Middle frontal gyrus (tissue), 1 donor: ENCODE data around the gene GARS1.

Experiments used
- DNase-seq: peaks from one replicate; pipeline ENCODE4 v3.0.0-alpha.2; 2015; ENCODE audit warnings: low spot score; ENCODE audit errors: extremely low spot score

GARS1 gene

DNA sequence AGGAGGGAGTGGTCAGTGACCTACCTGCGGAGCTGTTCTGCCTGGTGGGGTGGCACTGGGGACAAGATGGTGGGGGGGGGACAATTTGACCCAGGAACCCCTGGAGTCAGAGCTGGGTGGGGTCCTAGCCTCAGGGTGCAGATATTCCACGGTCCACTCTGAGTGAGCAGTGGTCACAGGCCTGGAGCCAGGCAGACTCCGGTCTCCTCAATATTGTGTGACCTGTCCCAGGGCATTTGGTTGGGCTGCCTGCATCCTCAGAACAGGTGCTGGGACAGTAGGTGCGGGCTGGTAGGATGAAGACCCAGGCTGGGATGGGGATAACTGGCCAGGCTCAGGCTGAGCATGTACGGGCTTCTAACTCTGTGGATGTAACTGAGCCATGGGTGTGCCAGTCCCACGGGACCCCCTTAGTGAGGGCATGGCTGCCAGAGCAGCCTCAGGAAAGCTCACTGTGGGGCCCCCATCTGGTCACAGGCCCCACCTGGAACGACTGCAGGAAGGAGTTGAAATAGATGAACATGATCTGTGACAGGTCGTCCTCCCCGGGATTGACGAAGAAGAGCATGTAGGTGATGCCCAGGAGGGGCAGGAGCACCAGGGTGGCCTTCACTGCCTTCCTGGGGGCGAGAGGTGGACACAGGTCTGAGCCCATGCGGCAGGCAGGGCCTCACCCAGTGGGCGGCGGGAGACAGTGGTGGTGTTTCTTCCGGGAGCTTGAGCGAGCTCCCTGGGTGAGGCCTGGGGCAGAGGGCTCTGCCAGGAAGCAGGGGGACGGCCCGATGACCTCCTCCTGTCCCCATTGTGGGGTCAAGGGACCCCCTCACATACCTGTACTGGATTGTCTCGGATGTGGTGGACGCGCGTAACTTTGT lies 60.7 kb downstream of the GARS1 start:
- no peak for DNase-seq

DNA sequence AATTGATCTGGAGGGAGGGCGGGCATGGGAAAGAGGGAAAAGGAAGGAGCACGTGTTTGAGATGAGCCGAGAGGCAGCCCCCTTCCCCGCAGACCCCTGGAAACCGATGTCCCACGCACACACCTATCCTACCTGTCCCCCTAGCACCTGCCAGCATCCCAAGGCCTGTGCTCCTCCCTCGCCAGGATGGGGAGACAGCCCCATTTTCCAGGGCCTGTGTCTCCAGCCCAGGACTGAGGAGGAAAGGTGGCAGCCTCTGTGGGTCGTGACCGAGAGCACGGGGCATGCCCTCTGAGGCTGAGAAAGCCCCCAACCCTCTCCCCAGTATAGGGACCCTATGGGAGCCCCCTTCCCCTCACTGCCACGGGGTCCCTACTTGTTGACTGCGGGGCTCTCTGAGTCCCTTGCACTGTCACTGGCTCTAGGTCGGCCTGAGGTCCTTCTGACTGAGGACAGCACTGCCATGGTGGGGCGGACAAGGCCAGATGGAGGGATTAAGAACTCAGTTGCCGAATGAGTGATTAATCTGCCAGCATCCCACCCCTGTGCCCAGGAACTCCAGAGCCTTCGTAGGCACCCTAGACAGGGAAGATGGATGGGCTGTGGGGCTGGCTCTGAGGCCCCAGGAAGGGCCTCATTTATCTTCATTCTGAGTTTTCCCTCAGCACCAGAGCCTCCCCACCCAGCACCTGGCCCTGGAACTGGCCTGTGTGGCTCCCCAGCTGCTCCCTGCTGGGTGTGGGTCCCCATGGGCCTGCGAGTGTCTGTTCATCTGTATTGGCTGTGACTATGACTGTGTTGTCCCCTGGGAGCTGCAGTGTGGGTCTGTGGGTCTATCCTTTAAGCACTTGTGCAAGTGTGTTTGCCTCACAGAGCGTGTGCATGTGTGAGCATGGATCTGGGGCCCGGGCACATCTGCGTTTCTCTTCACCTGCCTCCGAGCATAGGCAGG lies 61.6 kb downstream of the GARS1 start:
- no peak for DNase-seq

DNA sequence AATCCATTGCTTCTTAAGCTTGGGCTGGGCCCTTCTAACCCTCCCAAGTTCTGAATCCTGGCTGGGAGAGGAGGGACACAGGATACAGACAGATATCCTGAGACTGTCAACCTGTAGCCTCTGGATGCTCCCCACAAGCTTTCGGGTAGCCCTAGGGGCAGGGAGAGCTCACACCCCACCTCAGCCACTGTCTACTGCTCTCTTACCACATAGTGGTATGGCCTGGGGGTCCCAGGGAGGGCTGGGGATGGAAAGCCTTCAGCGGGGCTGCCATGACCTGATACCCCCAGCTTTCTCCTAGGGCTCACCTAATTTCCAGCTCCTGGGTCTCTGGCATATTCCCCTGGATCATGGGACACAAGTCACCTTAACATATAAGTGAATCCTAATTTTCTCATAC lies 62.5 kb downstream of the GARS1 start:
- DNase-seq = no peak

DNA sequence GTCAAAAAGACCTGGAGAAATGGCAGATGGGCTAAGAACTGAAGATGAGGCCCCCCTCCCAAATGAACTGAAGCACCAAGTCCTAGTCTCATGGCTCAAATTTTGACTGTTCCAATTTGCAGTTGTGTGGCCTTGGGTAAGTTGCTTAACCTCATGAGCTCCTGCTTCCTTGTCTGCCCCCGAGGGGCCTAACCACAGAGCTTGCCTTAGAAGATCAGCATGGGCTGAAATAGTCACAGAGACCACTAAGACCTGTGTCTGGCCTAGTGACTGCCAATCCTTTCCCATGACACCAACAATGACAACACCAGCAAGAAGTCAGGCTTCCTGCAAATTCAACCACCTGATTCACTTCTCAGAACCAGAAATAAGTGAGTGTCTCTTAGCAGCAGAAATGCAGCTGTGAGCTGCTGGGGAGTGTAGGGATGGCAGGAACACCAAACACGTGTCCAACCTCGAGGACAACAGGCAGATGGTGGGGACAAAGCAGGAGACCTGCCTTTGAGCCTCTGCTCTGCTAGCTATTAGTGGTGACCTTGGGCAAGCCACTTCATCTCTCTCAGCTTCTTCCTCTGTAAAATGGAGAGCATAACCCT lies 63.9 kb downstream of the GARS1 start:
- no peak for DNase-seq

DNA sequence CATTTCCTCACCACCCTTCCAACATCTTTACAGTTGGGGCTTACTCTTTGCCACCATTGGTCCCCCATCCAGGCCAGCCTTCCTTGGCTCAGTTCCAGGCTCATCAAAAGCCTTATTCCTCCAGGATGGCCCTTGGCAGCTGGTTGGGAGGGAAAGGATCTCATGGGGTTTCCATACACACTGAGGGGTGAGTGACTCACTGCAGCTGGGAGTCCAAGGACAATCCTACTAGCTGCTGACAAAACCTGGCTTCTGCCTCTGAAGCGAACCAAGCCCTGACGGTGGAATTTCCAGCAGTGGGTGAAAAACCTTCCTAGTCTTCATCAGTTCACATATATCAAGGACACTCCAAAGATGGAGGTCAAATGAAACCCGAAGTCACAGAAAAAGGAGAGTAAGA lies 64.6 kb downstream of the GARS1 start:
- DNase-seq = no peak

DNA sequence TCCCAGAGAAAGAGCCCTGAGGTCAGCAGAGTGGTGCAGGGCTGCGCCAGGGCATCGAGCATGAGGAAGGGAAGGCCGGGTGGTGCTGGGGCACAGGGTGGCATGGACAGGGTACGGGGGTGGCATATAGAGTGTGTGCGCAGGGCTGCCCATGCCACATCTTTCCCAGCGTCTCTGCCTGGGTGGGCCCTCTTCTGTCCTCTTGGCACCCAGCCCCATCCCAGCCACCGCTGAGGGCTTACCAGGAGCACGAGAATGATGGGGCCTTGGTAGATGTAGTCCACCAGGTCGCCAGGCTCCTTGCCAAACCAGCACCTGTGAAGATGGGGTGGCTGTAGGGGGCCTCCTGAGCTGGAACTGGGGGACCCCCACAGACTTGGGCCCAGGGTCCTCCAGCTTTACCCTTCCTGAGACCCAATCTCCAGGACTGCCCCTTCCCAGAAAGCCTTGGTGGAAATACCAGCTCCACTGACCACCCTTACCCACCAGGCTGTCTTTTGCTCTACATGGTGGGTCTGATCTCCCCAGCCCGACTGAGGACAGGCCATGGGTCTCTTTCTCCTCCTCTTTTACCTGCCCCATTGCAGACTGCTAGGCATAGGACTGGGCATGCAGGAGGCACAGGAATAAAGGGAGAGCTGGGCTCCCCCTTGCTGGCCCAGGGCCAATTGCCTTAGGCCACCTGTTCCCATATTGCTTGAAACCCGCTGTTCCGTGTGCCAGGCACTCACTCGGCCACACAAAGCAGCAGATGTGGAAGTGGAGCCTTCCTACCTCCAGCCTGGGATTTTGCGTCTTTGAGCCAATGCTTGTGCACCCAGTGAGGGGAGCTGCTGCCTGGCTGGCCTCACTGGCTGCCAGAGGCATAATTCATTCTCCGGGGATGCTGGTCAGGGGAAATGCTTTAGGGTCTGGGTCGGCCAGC lies 65.9 kb downstream of the GARS1 start:
- DNase-seq = no peak

DNA sequence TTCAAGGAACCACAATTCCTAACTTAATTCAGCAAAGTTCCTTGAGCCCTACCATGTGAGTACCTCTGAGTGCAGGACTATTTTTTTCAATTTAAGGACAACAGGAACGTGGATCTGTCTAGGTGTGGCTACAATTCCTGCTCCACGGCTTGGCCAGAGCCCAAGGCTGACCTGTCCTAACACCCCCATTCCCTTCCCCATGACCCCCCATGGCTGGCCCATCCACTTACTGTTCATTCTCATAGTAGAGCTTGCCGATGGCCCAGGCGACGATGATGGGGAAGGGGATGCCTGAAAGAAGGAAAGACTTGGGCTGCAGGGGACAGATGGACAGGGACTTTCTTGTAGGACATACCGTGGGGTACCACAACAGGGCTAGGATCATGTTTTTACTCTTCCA lies 67.2 kb downstream of the GARS1 start:
- DNase-seq = no peak

DNA sequence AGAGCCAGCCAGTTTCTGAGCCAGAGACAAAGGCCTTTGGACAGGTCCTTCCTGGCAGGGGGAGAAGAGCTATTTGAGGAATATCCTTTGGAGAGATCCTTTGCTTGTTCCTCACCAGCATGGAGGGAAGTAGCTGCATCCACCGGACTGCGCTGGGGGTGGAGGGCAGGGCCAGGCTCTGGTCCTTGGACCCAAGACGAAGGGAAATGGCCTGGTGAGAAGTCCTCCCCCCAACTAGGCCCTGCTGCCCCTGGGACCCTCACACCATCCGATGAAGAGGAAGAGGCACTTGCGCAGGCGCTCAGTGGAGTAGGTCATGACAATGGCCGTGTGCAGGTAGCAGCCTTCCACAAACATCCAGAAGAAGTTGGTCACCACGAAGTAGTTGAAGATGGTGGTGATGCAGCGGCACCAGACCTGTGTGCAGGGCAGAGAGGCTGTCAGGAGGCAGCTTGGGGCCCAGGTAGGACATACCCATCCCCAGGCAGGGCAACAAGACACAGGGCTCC lies 67.8 kb downstream of the GARS1 start:
- no peak for DNase-seq

DNA sequence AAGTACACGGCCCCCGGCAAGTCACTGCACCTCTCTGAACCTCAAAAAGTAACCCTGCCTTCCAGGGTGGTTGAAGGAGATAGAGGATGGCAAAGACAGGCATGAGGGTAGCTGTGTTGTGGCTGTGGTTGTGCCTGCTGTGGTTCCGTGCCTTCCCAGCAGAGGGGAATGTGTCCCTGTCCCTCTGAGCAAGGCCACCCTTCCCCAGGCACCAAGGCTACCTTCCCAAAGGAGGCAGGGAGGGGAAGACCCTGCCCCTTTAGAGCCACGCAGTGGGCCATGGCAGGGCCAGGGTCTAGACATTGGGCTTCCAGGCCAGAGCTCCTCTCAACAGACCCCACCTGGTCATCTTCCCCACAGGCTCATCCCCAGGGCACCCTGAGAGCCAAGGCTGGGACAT lies 68.7 kb downstream of the GARS1 start:
- DNase-seq = no peak

DNA sequence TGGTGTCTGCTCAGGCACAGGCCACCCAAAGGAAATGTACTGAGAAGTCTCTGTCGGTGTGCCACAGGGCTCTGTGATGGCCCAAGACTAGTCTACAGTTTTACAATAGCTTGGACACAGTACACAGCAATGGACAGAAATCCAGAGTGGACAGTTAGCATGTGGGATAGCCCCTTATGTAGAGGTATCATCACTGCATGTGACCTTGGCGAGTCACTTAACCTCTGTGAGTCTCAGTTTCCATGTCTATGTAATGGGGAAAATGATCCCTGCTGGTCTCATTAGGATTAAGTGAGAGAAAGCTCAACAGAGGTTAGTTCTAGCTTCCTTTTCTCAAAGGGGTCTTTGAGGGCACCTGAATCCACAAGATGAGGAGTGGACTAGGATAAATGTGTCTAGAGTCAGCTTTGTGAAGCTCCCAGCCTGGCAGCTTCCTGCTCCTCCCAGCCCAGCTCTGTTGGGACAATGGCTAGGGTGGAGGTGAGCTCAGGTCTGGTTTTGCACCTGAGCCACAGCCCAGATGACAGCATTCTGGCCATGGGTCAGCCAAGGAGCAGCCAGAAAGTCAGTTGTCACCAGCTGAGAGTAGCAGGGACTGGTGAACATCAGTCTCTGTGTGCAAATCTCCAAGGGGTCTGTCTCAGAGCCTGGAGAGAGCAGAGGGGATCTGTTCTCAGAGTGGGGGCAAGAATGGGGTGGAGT lies 69.7 kb downstream of the GARS1 start:
- no peak for DNase-seq

DNA sequence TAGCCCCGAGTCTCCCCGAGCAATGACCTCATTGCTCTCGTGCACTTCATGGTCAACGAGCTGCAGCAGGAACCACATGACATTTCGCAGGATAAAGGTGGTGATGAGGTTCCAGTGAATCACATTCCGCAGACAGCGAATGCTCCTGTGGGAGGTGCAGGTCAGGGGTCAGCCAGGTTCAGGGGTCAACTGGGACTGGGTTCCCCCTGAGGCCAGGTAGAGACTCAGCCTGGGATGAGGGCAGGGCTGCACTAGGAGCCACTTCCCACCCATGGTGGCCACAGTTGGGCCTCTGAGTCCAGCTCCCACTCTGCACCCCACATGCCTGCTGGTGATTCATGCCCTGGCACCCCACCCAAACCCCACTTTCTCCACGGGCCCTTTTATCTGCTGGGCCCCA lies 70.4 kb downstream of the GARS1 start:
- no peak for DNase-seq

DNA sequence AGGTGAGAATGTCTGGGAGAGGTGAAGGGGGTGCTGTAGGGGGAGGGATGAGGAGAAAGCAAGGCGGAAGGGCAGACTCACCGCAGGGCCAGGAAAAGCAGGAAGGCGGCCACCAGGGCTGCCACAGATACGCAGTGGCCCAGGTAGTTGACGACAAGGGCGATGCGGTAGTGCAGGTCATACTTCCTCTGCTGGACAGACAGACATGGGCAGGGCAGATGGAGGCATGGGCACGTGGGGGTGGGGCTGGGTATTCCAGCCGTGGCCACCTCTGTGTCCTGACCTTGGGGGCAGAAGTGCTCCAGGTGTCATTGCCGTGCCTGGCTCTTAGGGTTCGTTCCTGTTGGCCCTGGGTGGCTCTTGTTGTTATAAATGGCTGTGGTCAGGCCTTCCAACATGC lies 70.8 kb downstream of the GARS1 start:
- DNase-seq = no peak

DNA sequence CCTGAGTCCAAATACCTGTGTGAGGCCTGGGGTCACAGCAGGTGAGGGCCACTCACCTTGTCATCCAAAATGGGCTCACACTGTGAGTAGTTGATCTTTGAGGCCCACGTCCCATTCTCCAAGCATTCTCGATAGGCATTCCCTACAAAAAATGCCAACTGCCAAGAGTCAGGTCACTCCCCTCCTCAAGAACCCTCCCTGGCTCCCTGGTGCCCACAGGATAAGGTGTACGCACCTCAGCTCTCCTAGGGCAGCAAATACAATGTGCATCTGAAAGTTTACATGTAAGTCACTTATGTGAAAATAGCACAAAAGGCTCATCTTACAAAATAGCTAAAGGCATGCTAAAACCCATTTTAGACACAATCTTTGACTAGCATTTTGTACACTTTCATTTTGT lies 72.5 kb downstream of the GARS1 start:
- DNase-seq = no peak

DNA sequence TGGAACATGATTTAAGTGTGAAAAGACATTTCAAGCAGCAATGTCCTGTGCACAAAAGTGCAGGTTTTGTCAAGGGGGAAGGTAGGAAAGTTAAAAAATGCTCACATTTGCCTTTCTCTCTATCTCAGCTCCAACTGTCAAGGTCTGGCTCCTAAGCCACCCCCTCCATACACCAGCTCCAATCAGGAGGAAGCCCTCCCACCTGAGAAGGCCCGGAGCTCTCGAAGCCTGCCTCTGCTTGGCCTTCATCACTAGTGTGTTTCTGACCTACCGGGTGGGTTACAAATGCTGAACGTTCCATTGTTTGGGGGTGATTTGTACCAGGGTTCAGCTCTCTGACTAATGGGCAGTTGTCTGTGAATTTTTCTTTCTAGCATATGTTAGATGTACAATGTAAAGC lies 73.4 kb downstream of the GARS1 start:
- DNase-seq = no peak

DNA sequence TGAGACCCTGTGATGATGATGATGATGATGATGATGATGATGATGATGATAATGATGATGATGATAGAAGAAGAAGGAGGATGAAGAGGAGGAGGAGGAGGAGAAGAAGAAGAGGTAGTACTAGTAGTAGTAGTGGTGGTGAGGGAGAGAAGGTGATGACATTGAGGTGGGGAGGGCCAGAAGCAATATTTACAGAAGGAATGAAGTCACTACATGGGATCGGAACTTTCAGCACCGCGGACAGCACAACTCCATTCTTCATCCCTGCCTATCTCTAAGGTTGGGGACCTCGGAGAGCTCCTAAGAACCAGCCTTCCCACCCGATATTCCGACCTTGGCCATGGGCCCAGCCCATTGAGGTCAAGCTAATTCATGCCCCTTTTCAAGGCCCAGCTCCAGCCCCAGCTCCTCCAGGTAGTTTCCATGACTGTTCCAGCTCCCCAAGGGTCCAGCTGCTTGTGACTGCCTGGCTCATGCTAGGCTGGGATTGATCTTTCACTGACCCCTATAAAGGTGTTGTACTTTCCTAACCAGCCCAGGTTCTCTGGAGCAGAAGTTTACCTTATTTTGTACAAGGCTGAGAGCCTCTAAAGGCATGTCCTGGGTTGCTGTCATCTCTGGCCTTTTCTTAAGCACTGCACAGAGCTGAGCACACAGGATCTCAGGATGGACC lies 77.3 kb downstream of the GARS1 start:
- DNase-seq = no peak

DNA sequence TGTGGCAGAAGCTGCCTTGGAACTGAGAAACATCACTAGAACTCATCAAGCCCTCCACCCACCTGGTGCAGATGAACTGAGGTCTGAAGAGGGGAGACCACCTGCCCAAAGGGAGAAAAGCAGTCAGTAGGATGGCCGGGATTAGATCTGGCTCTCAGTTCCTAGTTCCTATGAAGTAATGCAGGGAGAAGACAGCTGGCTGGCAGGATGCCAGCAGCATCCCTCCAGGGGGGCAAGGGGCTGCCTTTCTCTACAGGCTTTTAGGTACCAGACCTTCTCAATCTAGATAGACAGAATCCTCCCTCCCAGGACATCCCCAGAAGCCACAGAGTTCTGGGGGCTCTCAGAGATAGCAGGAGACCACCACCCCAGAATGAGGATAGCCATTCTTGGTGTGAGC lies 79.7 kb downstream of the GARS1 start:
- DNase-seq = no peak

DNA sequence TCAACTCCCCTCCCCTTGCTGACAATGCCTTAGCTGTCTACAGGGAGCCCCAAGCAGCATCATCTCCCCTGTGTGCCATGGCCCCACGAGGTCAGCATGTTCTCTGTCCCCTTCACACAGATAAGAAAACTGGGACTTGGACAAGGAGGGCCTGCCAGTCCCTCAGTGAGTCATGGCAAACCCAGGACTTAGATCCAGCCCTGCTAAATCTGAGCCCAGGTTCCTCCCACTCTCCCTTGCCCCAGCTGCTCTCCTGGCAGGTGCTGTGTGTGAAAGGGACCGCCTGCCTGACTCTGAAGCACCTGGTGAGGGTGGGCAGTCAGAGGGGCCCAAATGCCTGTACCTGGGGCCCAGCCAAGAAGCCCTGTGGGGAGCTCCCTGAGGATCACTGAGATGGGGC lies 80.2 kb downstream of the GARS1 start:
- no peak for DNase-seq

DNA sequence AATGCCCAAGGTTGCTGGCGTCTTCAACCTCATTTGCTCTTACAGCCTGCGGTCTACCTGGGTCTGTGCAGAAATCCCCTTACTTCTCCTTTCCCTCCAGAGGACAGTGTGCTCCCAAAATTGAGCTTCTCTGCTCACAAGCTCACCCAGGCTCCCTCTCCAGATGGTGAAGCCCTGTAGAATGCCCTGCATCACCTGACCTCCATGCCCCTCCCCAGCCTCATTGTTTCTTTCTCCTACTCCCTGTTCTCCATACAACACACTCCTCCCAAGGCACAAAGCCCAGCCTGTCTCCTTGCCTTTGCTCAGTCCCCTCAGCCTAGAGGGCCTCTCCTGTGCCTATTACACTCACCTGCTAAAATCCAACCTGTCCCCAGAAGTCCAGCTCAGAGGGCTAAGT lies 84.1 kb downstream of the GARS1 start:
- no peak for DNase-seq

DNA sequence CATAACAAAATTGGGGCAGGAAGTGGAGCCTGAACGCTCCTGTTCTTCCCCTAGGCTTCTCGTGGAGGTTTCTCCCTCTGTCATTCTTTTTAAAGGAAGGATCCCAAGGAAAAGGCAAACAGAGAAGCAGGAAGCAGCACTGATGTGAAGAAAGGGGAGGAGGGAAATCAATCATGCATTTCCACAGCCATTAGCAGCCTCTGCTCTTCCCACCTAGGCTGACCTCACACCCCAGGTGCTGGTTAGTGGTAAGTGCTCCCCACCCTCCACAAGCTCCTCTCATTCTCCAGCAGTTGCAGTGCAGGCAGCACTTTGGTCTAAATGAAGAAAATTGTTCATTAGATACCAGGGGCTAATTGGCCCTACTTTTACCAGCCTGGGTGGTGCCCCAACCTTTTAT lies 85.0 kb downstream of the GARS1 start:
- no peak for DNase-seq
